Anterior cingulate cortex (tissue), 58 donors: ENCODE data around the gene NAPSA.

ENCODE experiments used
- DNase-seq, 58 donors: peaks; one replicate each; lab custom pipeline; 2025; lab: John Stamatoyannopoulos, UW

NAPSA gene

DNA sequence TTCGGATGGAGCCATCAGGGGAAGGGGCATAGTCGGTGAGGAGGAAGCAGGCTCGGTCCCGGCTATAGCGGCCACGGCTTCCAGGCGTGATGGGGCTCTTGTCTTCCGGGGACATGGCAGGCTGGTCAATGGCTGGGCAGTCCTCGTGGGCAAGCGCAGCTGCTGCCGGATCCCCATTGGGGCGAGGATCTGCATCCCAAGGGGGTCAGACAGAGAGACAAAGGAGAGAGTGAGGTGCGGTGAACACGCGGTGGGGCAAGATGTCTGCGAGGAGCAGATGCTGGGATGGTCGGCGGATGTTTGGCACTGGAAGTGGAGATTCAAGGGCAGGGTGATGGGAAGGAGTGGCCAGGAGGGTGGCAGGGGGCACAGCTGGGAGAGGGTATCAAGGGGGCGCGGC lies 44.8 kb downstream of the NAPSA start:
- DNase-seq = no peak

DNA sequence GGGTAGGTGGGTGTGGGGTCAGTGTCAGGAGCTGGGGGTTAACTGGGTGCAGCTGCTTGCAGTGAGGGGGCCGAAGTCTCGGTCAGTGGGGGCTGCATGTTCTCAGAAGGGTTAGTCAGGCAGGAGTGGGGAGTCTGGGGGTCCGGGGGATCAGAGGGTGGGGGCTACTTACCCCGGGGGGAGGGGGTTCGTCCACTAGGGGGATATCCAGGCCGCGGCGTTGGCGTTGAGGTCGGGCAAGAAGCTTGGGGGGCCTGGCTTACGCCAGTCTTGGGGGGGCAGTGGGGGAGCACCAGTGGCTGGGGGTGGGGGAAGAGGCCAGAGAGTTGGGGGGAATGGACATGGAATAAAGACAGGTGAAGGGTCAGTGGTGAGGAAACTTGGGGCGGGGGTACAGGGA lies 45.4 kb downstream of the NAPSA start:
- no peak for DNase-seq

DNA sequence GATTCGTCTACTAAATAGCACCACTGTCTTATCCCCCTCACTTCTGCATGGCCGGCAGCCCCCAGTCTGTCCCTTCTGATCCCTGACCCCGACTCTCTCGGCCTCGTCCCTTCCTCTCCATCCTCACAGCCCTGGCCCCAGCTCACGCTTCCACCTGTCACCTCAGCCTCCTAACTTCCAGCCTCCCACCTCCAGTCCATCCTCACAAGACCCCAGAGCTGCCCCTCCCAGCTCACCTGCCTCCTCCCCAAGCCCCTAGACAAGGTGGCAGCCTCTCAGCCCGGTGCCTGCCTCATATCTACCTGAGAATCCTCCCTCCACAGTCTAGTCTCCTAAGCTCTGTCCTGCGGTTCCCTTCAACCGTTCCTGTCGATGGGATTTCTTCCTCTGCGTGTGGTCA lies 46.3 kb downstream of the NAPSA start:
- no peak for DNase-seq

DNA sequence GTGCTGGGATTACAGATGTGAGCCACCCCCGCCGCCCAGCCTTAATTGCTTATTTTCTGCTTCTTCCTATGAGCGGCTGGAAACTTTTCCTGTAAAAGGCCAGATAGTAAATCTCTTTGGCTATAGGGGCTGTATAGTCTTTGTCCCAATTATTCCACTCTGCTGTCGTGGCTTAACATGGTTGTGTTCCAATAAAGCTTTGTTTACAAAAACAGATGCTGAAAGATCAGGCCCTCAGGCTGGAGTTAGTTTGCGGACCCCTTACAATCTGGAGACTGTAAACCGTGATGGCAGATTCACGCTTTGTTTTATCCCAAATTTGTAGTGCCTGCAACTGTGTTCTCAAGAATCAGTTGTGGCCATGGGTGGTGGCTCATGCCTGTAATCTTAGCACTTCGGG lies 47.0 kb downstream of the NAPSA start:
- no peak for DNase-seq

DNA sequence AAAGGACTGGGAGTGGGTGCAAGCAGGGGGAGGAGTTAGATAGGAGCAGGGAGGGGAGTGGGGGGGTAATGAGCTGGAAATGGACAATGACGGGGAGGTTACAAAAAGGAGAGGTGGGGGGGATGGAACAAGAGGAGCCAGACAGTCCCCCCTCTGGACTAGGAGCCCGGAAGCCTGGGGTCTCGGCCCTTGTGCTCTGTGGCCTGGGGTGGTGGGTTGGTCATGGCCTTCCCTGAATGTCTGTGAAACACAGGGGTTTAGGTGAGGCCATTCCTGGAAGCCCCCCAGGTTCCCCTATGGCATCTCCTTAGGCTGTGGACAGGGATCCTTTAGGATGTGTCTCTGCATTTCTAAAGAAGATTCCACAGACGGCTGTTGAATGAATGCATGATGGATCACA lies 48.3 kb downstream of the NAPSA start:
- no peak for DNase-seq

DNA sequence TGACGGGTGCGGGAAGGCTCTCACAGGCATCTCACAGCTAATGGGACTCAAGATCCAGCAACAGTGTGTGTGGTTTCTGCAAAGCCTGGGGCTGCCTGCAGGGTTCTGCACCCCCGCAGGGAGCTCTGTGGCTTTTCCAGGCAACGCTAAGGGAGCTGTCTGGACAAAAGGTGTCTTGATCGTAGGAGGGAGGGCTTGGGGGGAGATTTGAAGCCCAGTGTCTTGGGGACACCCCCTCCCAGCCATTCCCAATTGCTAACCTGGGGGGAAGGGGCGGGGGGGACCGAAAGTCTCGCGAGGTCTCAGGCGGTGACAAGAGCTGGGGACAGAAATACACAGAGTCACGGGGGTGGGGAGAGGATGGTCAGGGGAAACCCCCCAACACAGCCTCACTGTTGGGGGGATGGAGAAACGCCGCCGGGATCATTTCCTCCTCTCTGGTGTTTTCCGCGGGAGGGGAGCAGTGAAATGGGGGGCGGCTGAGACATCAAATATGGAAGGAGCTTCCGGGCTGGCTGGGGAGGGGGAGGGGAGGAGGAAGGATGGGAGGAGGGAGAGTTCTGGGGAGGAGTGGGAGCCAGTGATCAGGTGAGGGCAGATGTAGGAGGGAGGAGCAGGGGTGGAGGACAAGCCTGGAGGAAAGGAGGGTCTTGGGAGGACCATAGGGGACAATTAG lies 49.5 kb downstream of the NAPSA start:
- DNase-seq = peak in 24 of 58 donors; percentile 13 to 84 (median 52)

DNA sequence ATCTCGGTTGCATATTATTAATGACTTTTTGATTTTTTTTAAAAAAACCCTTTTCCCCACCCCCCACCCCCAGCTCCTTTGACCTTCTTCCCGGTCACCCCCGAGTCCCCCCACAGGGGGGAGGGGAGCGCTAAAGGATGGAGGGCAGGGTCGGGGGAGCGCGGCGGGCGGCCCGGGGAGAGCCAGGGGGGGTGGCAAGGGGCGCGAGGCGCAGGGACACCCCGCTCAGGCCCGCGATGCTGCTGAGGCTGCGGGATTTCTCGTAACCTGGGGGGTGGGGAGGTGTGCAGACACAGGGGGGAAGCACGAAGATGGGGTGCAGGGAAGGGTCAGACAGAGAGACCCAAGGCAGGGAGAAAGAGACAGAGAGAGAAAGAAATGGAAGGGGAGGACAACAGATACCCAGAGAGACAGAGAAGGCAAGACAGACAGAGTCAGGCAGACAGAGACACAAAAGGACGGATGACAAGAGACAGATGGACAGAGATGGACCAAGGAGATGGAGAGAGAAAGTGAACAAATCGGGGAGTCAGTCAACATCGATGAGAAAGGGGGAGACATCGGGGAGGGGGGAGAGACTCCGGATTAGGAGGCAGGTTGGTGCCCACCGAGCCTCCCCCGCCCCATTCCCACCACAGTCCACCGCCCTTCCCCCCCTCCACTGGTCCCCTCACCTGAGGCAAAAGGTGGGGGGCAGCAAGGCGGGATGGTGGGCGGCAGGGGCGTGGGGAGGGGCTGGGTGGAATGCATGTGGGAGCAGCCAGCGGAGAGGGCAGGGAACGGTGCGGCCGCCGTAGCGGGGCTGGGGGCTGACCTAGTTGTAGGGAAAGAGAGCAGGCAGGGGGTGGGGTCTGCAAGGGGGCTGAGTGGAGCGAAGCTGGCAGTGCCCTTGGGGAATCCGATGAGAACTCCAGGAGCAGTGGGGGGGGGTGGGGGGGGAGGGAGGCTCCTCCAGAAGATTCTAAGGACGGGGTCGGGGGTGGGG lies 50.4 kb downstream of the NAPSA start:
- DNase-seq = peak in 1 of 58 donors; percentile 63

DNA sequence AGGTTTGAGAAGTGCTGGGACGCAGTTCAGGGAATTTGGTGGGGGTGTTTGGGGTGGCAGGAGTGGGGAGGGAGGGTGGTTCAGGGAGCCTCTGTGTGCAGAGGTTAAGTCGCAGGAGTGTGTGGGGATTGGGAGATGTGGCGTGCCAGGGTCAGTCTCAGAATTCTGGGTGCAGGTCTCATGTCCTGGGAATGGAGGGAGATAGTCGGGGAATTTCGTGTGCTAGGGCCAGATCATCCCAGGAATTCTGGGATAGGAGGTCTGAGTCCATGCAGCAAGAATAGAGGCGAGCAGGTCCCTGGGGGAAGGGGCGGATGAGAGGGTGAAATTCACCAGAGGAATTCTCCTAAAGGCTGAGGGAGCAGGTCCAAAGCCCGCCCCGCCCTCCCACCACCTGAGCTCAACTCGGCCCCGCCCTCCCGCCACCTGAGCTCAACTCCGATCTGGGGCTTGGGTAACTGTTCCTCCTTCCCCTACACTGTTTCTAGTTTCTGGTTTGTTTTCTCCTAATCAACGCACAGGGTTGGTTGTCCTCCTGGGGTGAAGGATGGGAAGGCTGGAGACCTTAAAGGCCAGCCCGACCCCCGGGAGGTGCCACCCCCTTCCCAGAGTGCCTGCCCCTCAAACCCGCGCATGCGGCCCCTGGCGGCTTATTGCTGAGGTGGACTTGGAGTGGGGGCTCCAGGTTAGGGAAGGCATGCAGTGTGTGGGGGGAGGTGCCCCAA lies 51.5 kb downstream of the NAPSA start:
- no peak for DNase-seq

DNA sequence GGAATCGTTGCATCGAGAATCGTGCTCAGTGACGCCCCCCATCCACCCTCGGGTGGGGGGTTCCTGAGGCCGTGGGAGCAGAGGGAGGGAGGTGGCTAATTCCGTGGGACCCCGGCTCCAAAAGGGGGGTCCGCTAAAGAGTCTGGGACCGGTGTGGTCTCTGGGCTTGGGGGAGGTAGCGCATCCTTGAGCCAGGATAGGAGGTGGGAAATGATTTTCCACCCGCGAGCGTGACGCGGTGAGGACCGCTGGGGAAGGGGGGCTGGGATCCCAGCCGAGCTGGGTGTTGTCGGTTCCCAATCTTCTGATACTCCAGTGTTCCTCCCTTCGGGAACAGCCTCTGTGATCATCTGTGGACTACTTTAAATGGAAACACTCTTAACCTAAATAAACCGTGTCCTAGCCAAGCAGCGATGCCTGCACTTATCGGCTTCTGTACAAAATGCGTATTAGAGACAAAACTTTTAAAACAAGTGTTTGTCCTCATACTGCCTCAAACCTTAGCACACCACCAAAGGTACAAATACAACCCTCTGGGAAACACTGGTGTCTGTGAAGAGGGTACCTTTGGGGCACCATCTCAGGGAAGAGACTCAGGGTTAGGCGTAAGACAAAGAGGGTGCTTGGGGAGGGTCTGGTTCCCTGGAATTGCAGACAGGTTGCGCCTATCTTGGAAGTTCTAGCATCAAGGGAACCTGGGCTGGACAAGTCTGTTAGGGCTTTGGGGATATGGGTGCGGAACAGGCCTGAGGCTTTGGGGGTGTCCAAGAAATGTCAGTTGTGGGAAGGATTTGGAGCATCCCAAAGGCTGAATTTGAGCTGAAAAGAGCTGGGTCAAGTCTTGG lies 52.2 kb downstream of the NAPSA start:
- no peak for DNase-seq

DNA sequence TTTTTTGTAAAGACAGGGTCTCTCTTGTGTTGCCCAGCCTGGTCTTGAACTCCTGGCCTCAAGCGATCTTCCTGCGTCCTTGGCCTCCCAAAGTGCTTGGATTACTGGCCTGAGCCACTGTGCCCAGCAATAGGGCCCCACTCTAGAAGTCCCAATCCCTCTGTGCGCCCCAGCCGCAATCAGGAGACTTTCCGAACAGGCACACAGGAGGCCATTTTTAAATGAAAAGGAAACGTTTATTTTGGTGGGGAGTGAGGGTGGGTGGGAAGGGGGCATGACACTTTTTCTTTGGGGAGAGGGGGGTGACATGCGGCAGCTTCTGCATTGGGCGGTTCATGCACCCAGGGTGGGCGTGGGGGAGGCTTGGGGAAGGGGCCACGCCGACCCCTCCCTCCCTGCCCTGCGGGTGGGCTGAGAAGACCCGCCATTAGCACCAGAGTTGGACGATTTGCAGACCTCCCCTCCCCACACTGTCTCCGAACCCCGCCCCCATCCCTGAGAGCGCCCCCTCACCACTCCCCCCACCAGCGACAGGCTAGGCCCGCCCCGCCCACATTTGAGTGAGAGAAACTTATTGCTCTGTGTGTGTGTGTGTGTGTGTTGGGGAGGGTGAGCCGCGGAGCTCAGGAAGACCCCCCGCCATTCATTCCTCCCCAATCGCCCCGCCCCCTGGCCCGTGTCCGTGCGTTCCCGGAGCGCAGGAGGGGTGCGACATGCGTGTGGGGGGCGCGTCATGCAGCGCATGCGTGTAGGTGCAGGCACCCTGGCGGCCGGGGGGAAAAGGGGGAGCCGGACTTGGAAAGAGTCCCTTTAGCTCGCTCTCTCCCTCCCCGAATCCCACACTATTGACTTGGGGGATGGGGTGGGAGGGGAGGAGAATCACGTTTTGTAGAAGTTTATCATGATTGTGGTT lies 53.5 kb downstream of the NAPSA start:
- DNase-seq = peak in 16 of 58 donors; percentile 15 to 69 (median 29)

DNA sequence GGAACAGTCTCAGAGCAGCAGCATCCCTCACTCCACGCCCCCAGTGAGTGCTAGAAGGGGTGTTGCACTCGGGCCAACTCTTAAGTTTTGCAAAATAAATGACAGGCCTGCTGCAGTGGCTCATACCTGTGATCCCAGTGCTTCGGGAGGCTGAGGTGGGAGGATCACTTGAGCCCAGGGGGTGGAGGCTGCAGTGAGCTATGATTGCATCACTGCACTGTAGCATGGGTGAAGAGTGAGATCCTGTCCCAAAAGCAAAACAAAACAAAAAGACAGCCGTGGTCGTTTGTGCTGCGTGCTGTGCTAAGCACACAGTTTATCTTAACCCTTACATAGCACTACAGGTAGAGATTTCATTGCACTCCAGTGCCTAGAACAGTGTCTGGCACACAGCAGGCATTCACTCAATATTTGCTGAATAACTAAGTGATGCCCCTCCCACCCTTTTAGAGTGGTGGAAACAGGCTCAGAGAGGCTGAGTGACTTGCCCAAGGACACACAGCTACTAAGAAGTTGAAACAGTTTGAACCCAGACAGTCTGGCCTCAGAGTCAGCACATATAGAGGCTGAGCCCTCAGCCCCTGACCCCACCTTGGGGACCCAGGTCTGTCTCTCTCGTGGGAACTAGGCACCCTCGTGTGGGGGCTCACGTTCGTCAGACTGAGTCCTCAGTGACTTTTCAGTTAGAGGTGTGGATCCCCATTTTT lies 54.5 kb downstream of the NAPSA start:
- no peak for DNase-seq

DNA sequence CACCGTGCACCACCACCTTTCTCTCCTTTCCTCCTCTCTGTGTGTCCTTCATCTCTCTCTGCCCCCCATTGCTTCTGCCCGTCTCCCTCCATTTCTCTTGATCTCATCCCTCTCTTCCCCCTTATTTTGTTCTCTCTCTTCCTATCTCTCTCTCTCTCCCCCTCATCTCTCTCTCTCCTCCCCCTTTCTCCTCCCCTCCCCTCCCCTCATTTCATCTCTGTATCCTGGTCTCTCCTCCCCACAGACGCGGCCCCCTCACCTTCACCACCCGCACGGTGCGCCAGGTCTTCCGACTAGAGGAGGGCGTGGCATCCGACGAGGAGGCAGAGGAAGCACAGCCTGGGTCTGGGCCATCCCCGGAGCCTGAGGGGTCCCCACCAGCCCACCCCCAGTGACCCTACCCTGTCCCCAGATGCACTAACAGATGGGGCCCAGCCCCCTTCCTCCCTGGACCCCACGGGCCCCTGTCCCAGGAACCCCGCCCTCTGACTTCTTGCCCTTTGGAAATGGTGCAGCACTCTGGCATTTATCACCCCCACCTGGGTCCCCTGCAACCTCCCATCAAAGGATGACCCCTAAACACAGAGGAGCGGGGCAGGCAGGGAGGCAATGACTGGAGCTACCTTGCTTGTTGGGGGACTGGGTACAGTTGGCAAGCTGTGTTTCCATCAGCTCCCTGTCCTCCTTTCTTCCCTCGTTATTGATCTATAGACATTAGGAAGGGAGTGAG lies 55.9 kb downstream of the NAPSA start:
- no peak for DNase-seq

DNA sequence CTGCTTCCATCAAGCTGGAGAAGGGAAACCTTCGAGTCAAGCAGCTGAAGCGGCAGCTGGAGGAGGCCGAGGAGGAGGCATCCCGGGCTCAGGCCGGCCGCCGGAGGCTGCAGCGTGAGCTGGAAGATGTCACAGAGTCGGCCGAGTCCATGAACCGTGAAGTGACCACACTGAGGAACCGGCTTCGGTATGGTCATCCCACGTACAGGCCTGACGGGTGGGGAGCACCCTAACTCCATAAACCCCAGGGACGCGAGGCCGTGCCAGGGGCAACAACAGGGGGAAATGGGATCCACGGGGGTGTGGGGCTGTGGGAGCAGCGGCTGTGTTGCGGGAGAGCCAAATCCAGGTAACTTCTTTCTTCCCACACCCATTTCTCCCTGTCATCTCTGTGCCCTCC lies 56.4 kb downstream of the NAPSA start:
- no peak for DNase-seq
